K562 (cell line): ENCODE measurements around the gene NBPF6. TPM values are rescaled to one million over a fixed set of nuclear protein-coding genes. Genes with fewer than 3 reads are reported as not detected.

ENCODE experiments used
- ASH1L ChIP-seq: fragments of 450-650 bp; IDR thresholded peaks from 2 replicates; pipeline ENCODE4 v1.6.1; 2018; ENCODE audit warnings: borderline replicate concordance, mild to moderate bottlenecking, low read depth; ENCODE audit not compliant: partially characterized antibody
- ATF4 ChIP-seq: fragments of 450-650 bp; formaldehyde crosslinking; IDR thresholded peaks from 2 replicates; pipeline ENCODE4 v1.4.0; 2022; ENCODE audit warnings: mild to moderate bottlenecking, moderate library complexity
- CBFA2T3 ChIP-seq: fragments of 450-650 bp; IDR thresholded peaks from 2 replicates; pipeline ENCODE4 v1.6.1; 2017
- DMBX1 ChIP-seq: fragments of 250-450 bp; sonication (Bioruptor Pico); IDR thresholded peaks from 2 replicates; pipeline ENCODE4 v1.8.0; 2022; ENCODE audit warnings: inconsistent platforms, mild to moderate bottlenecking, moderate library complexity, borderline replicate concordance
- ELF4 ChIP-seq: fragments of 450-650 bp; formaldehyde crosslinking; IDR thresholded peaks from 2 replicates; pipeline ENCODE4 v1.4.0; 2022; ENCODE audit warnings: missing genetic modification characterization
- EP400 ChIP-seq: fragments of 450-650 bp; IDR thresholded peaks from 2 replicates; pipeline ENCODE4 v1.6.1; 2017; ENCODE audit warnings: antibody characterized with exemption, mild to moderate bottlenecking, moderate library complexity
- EWSR1 ChIP-seq: fragments of 450-650 bp; IDR thresholded peaks from 2 replicates; pipeline ENCODE4 v1.6.1; 2018; ENCODE audit warnings: borderline replicate concordance, mild to moderate bottlenecking, low read depth, moderate library complexity; ENCODE audit not compliant: partially characterized antibody
- FOXA3 ChIP-seq, 2 experiments: fragments of 450-650 bp in 1 of 2; sonication (generic) in 1 of 2; formaldehyde crosslinking; IDR thresholded peaks in 1 of 2; conservative IDR thresholded peaks in 1 of 2; 2 replicates each; pipeline versions ENCODE4 v1.4.0 to v1.8.0; 2020 to 2022; ENCODE audit warnings: mild to moderate bottlenecking in 2 of 2, missing genetic modification reagents in 1 of 2
- KLF13 ChIP-seq: fragments of 450-650 bp; IDR thresholded peaks from 2 replicates; pipeline ENCODE4 v1.6.1; 2016; ENCODE audit warnings: missing genetic modification characterization, low read depth, mild to moderate bottlenecking, missing compliant biosample characterization, moderate library complexity, borderline replicate concordance
- NFXL1 ChIP-seq: fragments of 450-650 bp; formaldehyde crosslinking; IDR thresholded peaks from 2 replicates; pipeline ENCODE4 v1.4.0; 2021; ENCODE audit warnings: mild to moderate bottlenecking
- RBM15 ChIP-seq: fragments of 200-400 bp; formaldehyde crosslinking; IDR thresholded peaks from 2 replicates; pipeline ENCODE4 v1.6.1; 2018; ENCODE audit warnings: mild to moderate bottlenecking, low read length, moderate library complexity; ENCODE audit not compliant: insufficient read depth
- RCOR1 ChIP-seq, 2 experiments: IDR thresholded peaks; 2 replicates each; pipeline ENCODE4 v1.6.1; 2012; ENCODE audit warnings: low read depth in 2 of 2, low read length in 2 of 2, borderline replicate concordance in 1 of 2, improper control_type of control experiment in 1 of 2
- SRSF3 ChIP-seq: fragments of 200-400 bp; formaldehyde crosslinking; IDR thresholded peaks from 2 replicates; pipeline ENCODE4 v1.6.1; 2016; ENCODE audit warnings: mild to moderate bottlenecking, low read length, moderate library complexity; ENCODE audit not compliant: insufficient read depth
- STAT5A ChIP-seq: IDR thresholded peaks from 2 replicates; pipeline ENCODE4 v1.6.1; 2012; ENCODE audit warnings: low read length, inconsistent platforms, borderline replicate concordance
- SUPT5H ChIP-seq: fragments of 450-650 bp; IDR thresholded peaks from 2 replicates; pipeline ENCODE4 v1.6.1; 2016
- TRIM24 ChIP-seq, 2 experiments: fragments of 450-650 bp; IDR thresholded peaks; 2 replicates each; pipeline ENCODE4 v1.6.1; 2016
- ZBTB33 ChIP-seq: sonication (generic); formaldehyde crosslinking; IDR thresholded peaks from 2 replicates; pipeline ENCODE4 v1.8.1; 2023; ENCODE audit warnings: mild to moderate bottlenecking, missing genetic modification reagents
- ZFP1 ChIP-seq: fragments of 450-650 bp; formaldehyde crosslinking; IDR thresholded peaks from 2 replicates; pipeline ENCODE4 v1.4.0; 2020; ENCODE audit warnings: mild to moderate bottlenecking, mixed read lengths
- ZKSCAN1 ChIP-seq: fragments of 150-350 bp; IDR thresholded peaks from 2 replicates; pipeline ENCODE4 v1.6.1; 2016; ENCODE audit warnings: low read depth, low read length
- ZNF23 ChIP-seq: fragments of 250-450 bp; sonication (Bioruptor Pico); IDR thresholded peaks from 2 replicates; pipeline ENCODE4 v1.4.0; 2020; ENCODE audit warnings: mild to moderate bottlenecking
- ZNF232 ChIP-seq: sonication (generic); formaldehyde crosslinking; IDR thresholded peaks from 2 replicates; pipeline ENCODE4 v1.8.0; 2022; ENCODE audit warnings: mild to moderate bottlenecking, missing genetic modification reagents
- ZNF436 ChIP-seq: fragments of 250-450, 450-650 bp; sonication (Bioruptor Pico); formaldehyde crosslinking; IDR thresholded peaks from 2 replicates; pipeline ENCODE4 v1.7.0; 2020; ENCODE audit warnings: mild to moderate bottlenecking
- polyA plus RNA-seq, 8 experiments: library from polyadenylated mRNA; depleted of rRNA in 4 of 8; stranded (reverse) in 5 of 8; unstranded in 3 of 8; fragments of >200 nt; fragmentation: Nextera tagmentation in 2 of 8; fragmentation: Illumina TruSeq in 1 of 8; extraction: Ambion mirVana in 2 of 8; extraction: Trizol in 1 of 8; gene quantifications; 2 replicates each; pipeline versions ENCODE4 v1.2.1 to v1.2.3, GENCODE V29; 2011 to 2014; ENCODE audit warnings: inconsistent platforms in 1 of 8, missing spikeins in 1 of 8
- total RNA-seq, 7 experiments: library from RNA; depleted of rRNA in 6 of 7; stranded (reverse); fragments of >200 nt in 6 of 7; fragmentation: Illumina TruSeq in 2 of 7; extraction: Trizol in 2 of 7; gene quantifications; 2 replicates each; pipeline versions ENCODE4 v1.2.1 to v1.2.3, GENCODE V29; 2011 to 2021; ENCODE audit warnings: low replicate concordance in 1 of 7
- TF ChIP-seq, protein P1 (sequence below), 2 experiments: fragments of 450-650 bp; IDR thresholded peaks; 2 replicates each; pipeline ENCODE4 v1.6.1; 2018; ENCODE audit warnings: mild to moderate bottlenecking in 2 of 2, low read depth in 1 of 2; ENCODE audit not compliant: partially characterized antibody in 2 of 2

NBPF6 gene
- total and polyA plus RNA-seq, 9 of the 15 experiments (the other 6 are each of a cell fraction or from before 2014, with no cell fraction given): 2.7 to 10.0 (median 6.0) TPM

DNA sequence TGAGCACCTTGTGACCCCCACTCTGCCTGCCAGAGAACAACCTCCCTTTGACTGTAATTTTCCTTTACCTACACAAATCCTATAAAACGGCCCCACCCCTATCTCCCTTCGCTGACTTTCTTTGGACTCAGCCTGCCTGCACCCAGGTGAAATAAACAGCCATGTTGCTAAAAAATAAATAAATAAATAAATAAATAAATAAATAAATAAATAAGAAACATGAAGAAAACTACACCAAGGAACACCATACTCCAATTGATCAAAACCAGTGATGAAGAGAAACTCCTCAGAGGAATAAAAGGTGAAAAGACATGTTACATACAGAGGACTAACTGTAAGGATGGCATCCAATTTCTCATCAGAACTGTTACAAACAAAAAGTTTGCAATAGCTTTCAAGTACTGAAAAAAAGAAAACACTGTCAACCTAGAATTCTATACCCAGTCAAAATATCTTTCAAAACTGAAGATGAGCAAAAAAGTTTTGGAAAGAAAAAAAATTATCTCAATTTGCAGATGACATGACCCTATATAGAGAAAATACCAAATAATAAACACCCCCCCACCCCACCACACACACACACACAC, 28.4 kb downstream of the NBPF6 start (continued):
- TF ChIP-seq ZFP1 (CRISPR knock-in tag) (peak; percentile 92), ZNF436 (CRISPR knock-in tag) (no peak), ZNF232 (CRISPR knock-in tag) (no peak), FOXA3 (CRISPR knock-in tag; conservative IDR thresholded peaks at IDR 0.05 in 1 of 2, IDR thresholded peaks at IDR 0.05 in 1 of 2) (no peak), ELF4 (0 out of 2 replicates have a peak, but pooled peaks have one; percentile 11), SRSF3 (no peak), EP400 (no peak), ASH1L (no peak), EWSR1 (no peak), ZNF23 (CRISPR knock-in tag) (no peak), SUPT5H (no peak), ZKSCAN1 (no peak), KLF13 (tag) (no peak), ATF4 (CRISPR knock-in tag) (no peak), NFXL1 (no peak), DMBX1 (no peak), RBM15 (no peak), RCOR1 (IDR thresholded peaks at IDR 0.05; ENCODE audit: borderline replicate concordance in 1 of 2, low read depth in 2 of 2, low read length in 2 of 2) (no peak), STAT5A (no peak), ZBTB33 (CRISPR knock-in tag) (no peak), CBFA2T3 (no peak), TRIM24 (IDR thresholded peaks at IDR 0.05) (peak in 1 of 2 experiments; percentile 71; a peak in 2 of 4 replicates)
- TF ChIP-seq, protein P1, sequence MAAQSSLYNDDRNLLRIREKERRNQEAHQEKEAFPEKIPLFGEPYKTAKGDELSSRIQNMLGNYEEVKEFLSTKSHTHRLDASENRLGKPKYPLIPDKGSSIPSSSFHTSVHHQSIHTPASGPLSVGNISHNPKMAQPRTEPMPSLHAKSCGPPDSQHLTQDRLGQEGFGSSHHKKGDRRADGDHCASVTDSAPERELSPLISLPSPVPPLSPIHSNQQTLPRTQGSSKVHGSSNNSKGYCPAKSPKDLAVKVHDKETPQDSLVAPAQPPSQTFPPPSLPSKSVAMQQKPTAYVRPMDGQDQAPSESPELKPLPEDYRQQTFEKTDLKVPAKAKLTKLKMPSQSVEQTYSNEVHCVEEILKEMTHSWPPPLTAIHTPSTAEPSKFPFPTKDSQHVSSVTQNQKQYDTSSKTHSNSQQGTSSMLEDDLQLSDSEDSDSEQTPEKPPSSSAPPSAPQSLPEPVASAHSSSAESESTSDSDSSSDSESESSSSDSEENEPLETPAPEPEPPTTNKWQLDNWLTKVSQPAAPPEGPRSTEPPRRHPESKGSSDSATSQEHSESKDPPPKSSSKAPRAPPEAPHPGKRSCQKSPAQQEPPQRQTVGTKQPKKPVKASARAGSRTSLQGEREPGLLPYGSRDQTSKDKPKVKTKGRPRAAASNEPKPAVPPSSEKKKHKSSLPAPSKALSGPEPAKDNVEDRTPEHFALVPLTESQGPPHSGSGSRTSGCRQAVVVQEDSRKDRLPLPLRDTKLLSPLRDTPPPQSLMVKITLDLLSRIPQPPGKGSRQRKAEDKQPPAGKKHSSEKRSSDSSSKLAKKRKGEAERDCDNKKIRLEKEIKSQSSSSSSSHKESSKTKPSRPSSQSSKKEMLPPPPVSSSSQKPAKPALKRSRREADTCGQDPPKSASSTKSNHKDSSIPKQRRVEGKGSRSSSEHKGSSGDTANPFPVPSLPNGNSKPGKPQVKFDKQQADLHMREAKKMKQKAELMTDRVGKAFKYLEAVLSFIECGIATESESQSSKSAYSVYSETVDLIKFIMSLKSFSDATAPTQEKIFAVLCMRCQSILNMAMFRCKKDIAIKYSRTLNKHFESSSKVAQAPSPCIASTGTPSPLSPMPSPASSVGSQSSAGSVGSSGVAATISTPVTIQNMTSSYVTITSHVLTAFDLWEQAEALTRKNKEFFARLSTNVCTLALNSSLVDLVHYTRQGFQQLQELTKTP (IDR thresholded peaks at IDR 0.05; ENCODE audit: low read depth in 1 of 2, partially characterized antibody in 2 of 2): no peak
